Parathyroid adenoma (tissue), 2 donors: ENCODE data around the gene LAPTM5.

Experiments used
- H2AFZ ChIP-seq: fragments of 300-600 bp; sonication (generic); one replicate; pipeline ENCODE4 v1.7.0; 2017; ENCODE audit warnings: antibody characterized with exemption, mild to moderate bottlenecking
- H3K27ac ChIP-seq: fragments of 300-600 bp; sonication (generic); one replicate; pipeline ENCODE4 v1.7.0; 2017
- H3K27me3 ChIP-seq: fragments of 300-600 bp; sonication (generic); one replicate; pipeline ENCODE4 v1.7.0; 2017; ENCODE audit warnings: low read length; ENCODE audit not compliant: control insufficient read depth, insufficient read depth
- H3K36me3 ChIP-seq: fragments of 300-600 bp; sonication (generic); one replicate; pipeline ENCODE4 v1.7.0; 2017; ENCODE audit warnings: low read length; ENCODE audit not compliant: control insufficient read depth, insufficient read depth
- H3K4me1 ChIP-seq: fragments of 300-600 bp; sonication (generic); one replicate; pipeline ENCODE4 v1.7.0; 2017; ENCODE audit warnings: control low read depth
- H3K4me2 ChIP-seq: fragments of 300-600 bp; sonication (generic); one replicate; pipeline ENCODE4 v1.7.0; 2017; ENCODE audit warnings: low read length
- H3K4me3 ChIP-seq: fragments of 300-600 bp; sonication (generic); one replicate; pipeline ENCODE4 v1.7.0; 2017; ENCODE audit warnings: low read depth, low read length
- H3K79me2 ChIP-seq: fragments of 300-600 bp; sonication (generic); one replicate; pipeline ENCODE4 v1.7.0; 2017; ENCODE audit warnings: control low read depth
- H3K9ac ChIP-seq: fragments of 300-600 bp; sonication (generic); one replicate; pipeline ENCODE4 v1.7.0; 2017; ENCODE audit warnings: mild to moderate bottlenecking
- H3K9me3 ChIP-seq: fragments of 300-600 bp; sonication (generic); one replicate; pipeline ENCODE4 v1.7.0; 2017; ENCODE audit warnings: low read length; ENCODE audit not compliant: control insufficient read depth
- CTCF ChIP-seq: fragments of 300-600 bp; sonication (generic); IDR thresholded peaks from one replicate; pipeline ENCODE4 v1.7.0; 2017; ENCODE audit warnings: antibody characterized with exemption, mild to moderate bottlenecking
- donor health status: primary hyperparathyroidism.

Gene LAPTM5

GRCh38 chr1:30804352-30804751 lies 46.8 kb upstream of the LAPTM5 start:
- H3K27me3 ChIP-seq, result no peaks in the 10 kb centered on the region
- H3K36me3 ChIP-seq, result no peaks in the 10 kb centered on the region
- TF ChIP-seq CTCF, result no peak
- H3K79me2 ChIP-seq, result no peaks in the 10 kb centered on the region
- H3K27ac ChIP-seq, result no peak overlapping the region
- no peaks in the 10 kb centered on the region for H3K9me3 ChIP-seq
- no peak overlapping the region for H3K9ac ChIP-seq
- H3K4me1 ChIP-seq, result no peaks in the 10 kb centered on the region
- no peak overlapping the region for H3K4me3 ChIP-seq
- no peak overlapping the region for H3K4me2 ChIP-seq
- H2AFZ ChIP-seq, result no peak overlapping the region

- Histone ChIP-seq H3K4me2 (no peak overlapping the region), H2AFZ (no peak overlapping the region)
Observed at GRCh38 chr1:30803562-30803961, 46.0 kb upstream of the LAPTM5 start.

GRCh38 chr1:30801771-30802198 lies 44.2 kb upstream of the LAPTM5 start:
- Histone ChIP-seq H3K4me2 (peak overlapping the region; percentile 61), H3K9ac (no peak overlapping the region), H3K9me3 (no peaks in the 10 kb centered on the region), H3K27ac (no peak overlapping the region), H3K79me2 (no peaks in the 10 kb centered on the region), H3K36me3 (no peaks in the 10 kb centered on the region), H2AFZ (peak overlapping the region; percentile 42), H3K4me3 (no peak overlapping the region), H3K27me3 (no peaks in the 10 kb centered on the region), H3K4me1 (peaks cover 6% of the 10 kb centered on the region)
- TF ChIP-seq CTCF, result peak; percentile 90

More at GRCh38 chr1:30803562-30803961, 46.0 kb upstream of the LAPTM5 start:
- Histone ChIP-seq H3K27ac (no peak overlapping the region), H3K4me1 (peaks cover 1% of the 10 kb centered on the region), H3K27me3 (no peaks in the 10 kb centered on the region), H3K36me3 (no peaks in the 10 kb centered on the region), H3K9me3 (no peaks in the 10 kb centered on the region), H3K79me2 (no peaks in the 10 kb centered on the region), H3K4me3 (no peak overlapping the region), H3K9ac (no peak overlapping the region)
- TF ChIP-seq CTCF, result no peak

GRCh38 chr1:30799233-30799511 lies 41.6 kb upstream of the LAPTM5 start:
- Histone ChIP-seq H3K4me1 (peaks cover 6% of the 10 kb centered on the region), H3K79me2 (no peaks in the 10 kb centered on the region), H3K9ac (no peak overlapping the region), H3K27ac (no peak overlapping the region), H3K4me3 (no peak overlapping the region), H2AFZ (no peak overlapping the region), H3K9me3 (no peaks in the 10 kb centered on the region), H3K36me3 (no peaks in the 10 kb centered on the region), H3K27me3 (no peaks in the 10 kb centered on the region), H3K4me2 (no peak overlapping the region)
- TF ChIP-seq CTCF, result no peak

- Histone ChIP-seq H3K9ac (no peak overlapping the region), H3K9me3 (no peaks in the 10 kb centered on the region), H2AFZ (peak overlapping the region; percentile 68), H3K4me3 (no peak overlapping the region), H3K4me1 (peaks cover 6% of the 10 kb centered on the region), H3K36me3 (no peaks in the 10 kb centered on the region), H3K27me3 (no peaks in the 10 kb centered on the region), H3K79me2 (no peaks in the 10 kb centered on the region), H3K4me2 (no peak overlapping the region), H3K27ac (peak overlapping the region; percentile 36)
- no peak for TF ChIP-seq CTCF
Observed at GRCh38 chr1:30798389-30799232, 41.0 kb upstream of the LAPTM5 start.
